Upper lobe of left lung (tissue), 4 donors: ENCODE measurements around the gene FDXACB1.

Experiments used
- EP300 ChIP-seq, 4 donors: sonication (generic); formaldehyde crosslinking; IDR thresholded peaks; one replicate each; pipeline ENCODE4 v1.5.1; 2017; ENCODE audit warnings: antibody characterized with exemption in 4 of 4, control low read depth in 2 of 4
- POLR2A ChIP-seq, 4 donors: fragments of 450-650 bp; IDR thresholded peaks; one replicate each; pipeline ENCODE4 v1.5.1; 2016 to 2017; ENCODE audit warnings: antibody characterized with exemption in 4 of 4, mild to moderate bottlenecking in 2 of 4
- POLR2AphosphoS5 ChIP-seq, 2 donors: sonication (generic); formaldehyde crosslinking; IDR thresholded peaks; one replicate each; pipeline ENCODE4 v1.5.1; 2017; ENCODE audit warnings: antibody characterized with exemption in 2 of 2
- TF ChIP-seq, protein P1 (sequence below), 6 experiments: fragments of 450-650 bp in 4 of 6; fragments of 200-600 bp in 2 of 6; sonication (generic) in 2 of 6; IDR thresholded peaks; one replicate each; pipeline ENCODE4 v1.5.1; 2016 to 2019; ENCODE audit warnings: antibody characterized with exemption in 6 of 6

- TF ChIP-seq POLR2A (IDR thresholded peaks at IDR 0.05): no peak
- TF ChIP-seq, protein P1, sequence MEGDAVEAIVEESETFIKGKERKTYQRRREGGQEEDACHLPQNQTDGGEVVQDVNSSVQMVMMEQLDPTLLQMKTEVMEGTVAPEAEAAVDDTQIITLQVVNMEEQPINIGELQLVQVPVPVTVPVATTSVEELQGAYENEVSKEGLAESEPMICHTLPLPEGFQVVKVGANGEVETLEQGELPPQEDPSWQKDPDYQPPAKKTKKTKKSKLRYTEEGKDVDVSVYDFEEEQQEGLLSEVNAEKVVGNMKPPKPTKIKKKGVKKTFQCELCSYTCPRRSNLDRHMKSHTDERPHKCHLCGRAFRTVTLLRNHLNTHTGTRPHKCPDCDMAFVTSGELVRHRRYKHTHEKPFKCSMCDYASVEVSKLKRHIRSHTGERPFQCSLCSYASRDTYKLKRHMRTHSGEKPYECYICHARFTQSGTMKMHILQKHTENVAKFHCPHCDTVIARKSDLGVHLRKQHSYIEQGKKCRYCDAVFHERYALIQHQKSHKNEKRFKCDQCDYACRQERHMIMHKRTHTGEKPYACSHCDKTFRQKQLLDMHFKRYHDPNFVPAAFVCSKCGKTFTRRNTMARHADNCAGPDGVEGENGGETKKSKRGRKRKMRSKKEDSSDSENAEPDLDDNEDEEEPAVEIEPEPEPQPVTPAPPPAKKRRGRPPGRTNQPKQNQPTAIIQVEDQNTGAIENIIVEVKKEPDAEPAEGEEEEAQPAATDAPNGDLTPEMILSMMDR (IDR thresholded peaks at IDR 0.05): no peak
- no peak for TF ChIP-seq POLR2AphosphoS5 (IDR thresholded peaks at IDR 0.05)
- peak in 1 of 4 donors; percentile 25 for TF ChIP-seq EP300 (IDR thresholded peaks at IDR 0.05)
These were observed 33.5 kb downstream of the FDXACB1 start for GRCh38 chr11:111845276-111846028.
